GM06990 (cell line): Measurements from ENCODE around the gene TBL1Y.
"Not testable (repeated sequence)": the region's sequence is repeated elsewhere in the genome, so short reads cannot be mapped to it uniquely, and the experiment has no call there.

Experiments used
- DNase-seq: peaks from one replicate; pipeline ENCODE4 v3.0.0-alpha.2; 2011; ENCODE audit not compliant: insufficient read length; ENCODE audit errors: extremely low read depth
- H3K27me3 ChIP-seq: replicated peaks from 2 replicates; pipeline ENCODE4 v1.6.0; 2011; ENCODE audit warnings: low read length; ENCODE audit not compliant: control insufficient read depth, insufficient read depth
- H3K36me3 ChIP-seq: 2 replicates; pipeline ENCODE4 v1.5.1; 2011; ENCODE audit warnings: low read length; ENCODE audit not compliant: control insufficient read depth, insufficient read depth
- H3K4me3 ChIP-seq: replicated peaks from 2 replicates; pipeline ENCODE4 v1.5.1; 2011; ENCODE audit warnings: low read depth, mild to moderate bottlenecking, control low read depth, low read length
- CTCF ChIP-seq: IDR thresholded peaks from 2 replicates; pipeline ENCODE4 v1.5.1; 2011; ENCODE audit warnings: low read length, control low read depth, mild to moderate bottlenecking, inconsistent platforms; ENCODE audit not compliant: insufficient read depth, poor library complexity, severe bottlenecking

The TBL1Y gene

GRCh38 chrY:7041983-7042382, 131.5 kb downstream of the TBL1Y start:
- no peaks in the 10 kb centered on the region for H3K27me3 ChIP-seq
- no peaks in the 10 kb centered on the region for H3K36me3 ChIP-seq
- TF ChIP-seq CTCF, result no peak
- no peak overlapping the region for H3K4me3 ChIP-seq
- DNase-seq, result no peak

- H3K4me3 ChIP-seq, H3K27me3 ChIP-seq, DNase-seq, H3K36me3 ChIP-seq: not testable (repeated sequence)
Observed at GRCh38 chrY:7052461-7052860, 142.0 kb downstream of the TBL1Y start.

- no peaks in the 10 kb centered on the region for H3K27me3 ChIP-seq
- no peaks in the 10 kb centered on the region for H3K36me3 ChIP-seq
- TF ChIP-seq CTCF, result no peak
- no peak for DNase-seq
- no peak overlapping the region for H3K4me3 ChIP-seq
Observed at GRCh38 chrY:7056886-7057285, 146.4 kb downstream of the TBL1Y start.

GRCh38 chrY:7078725-7079124, 168.2 kb downstream of the TBL1Y start:
- no peak for DNase-seq
- H3K36me3 ChIP-seq, result no peaks in the 10 kb centered on the region
- no peak for TF ChIP-seq CTCF
- H3K27me3 ChIP-seq, result no peaks in the 10 kb centered on the region
- H3K4me3 ChIP-seq, result no peak overlapping the region

GRCh38 chrY:7080548-7080947, 170.1 kb downstream of the TBL1Y start:
- not testable (repeated sequence) for H3K36me3 ChIP-seq

GRCh38 chrY:7085606-7086005, 175.1 kb downstream of the TBL1Y start:
- H3K36me3 ChIP-seq, result no peaks in the 10 kb centered on the region
- no peak for TF ChIP-seq CTCF
- H3K4me3 ChIP-seq, result no peak overlapping the region
- no peaks in the 10 kb centered on the region for H3K27me3 ChIP-seq
- DNase-seq, result no peak

More at GRCh38 chrY:7080548-7080947, 170.1 kb downstream of the TBL1Y start:
- H3K4me3 ChIP-seq, DNase-seq, H3K27me3 ChIP-seq: not testable (repeated sequence)

GRCh38 chrY:7092836-7093235, 182.3 kb downstream of the TBL1Y start:
- no peak for DNase-seq
- no peak for TF ChIP-seq CTCF

More at GRCh38 chrY:7092836-7093235, 182.3 kb downstream of the TBL1Y start:
- H3K4me3 ChIP-seq, result no peak overlapping the region
- no peaks in the 10 kb centered on the region for H3K36me3 ChIP-seq
- no peaks in the 10 kb centered on the region for H3K27me3 ChIP-seq
